Omental fat pad (tissue), 4 donors: ENCODE data around the gene ATP4A. TPM values are rescaled to one million over a fixed set of nuclear protein-coding genes. Genes with fewer than 3 reads are reported as not detected.

Experiments
- ATAC-seq: fragments of 150-250 bp; one replicate; pipeline ENCODE4 v1.9.1; 2016; ENCODE audit warnings: mild to moderate bottlenecking, moderate library complexity; ENCODE audit not compliant: low FRiP score
- DNase-seq: peaks from one replicate; pipeline ENCODE4 v3.0.0-alpha.2; 2019; ENCODE audit warnings: low spot score
- CTCF ChIP-seq, 3 donors: fragments of 450-650 bp; IDR thresholded peaks; one replicate each; pipeline ENCODE4 v1.5.1; 2016 to 2017; ENCODE audit warnings: antibody characterized with exemption in 3 of 3, mild to moderate bottlenecking in 3 of 3, moderate library complexity in 2 of 3
- total RNA-seq, 4 donors: library from RNA; depleted of rRNA; stranded (reverse); fragments of >200 nt; gene quantifications; one replicate each; pipeline ENCODE4 v1.1.0, GENCODE V29; 2016

The ATP4A gene
- total RNA-seq, 4 donors from 2014 or later = not detected

- DNase-seq = no peak
- no peak for TF ChIP-seq CTCF (IDR thresholded peaks at IDR 0.05)
- no peak for ATAC-seq
Measured at GRCh38 chr19:35585848-35586247, 22.4 kb upstream of the ATP4A start, which contains the start of gene PMIS2. Gene PMIS2, plus strand, starts transcription at chr19:35586173. Its CDS starts 87 bp downstream, at chr19:35586260.

GRCh38 chr19:35582760-35583159 is 19.3 kb upstream of the ATP4A start:
- DNase-seq = no peak
- no peak for ATAC-seq
- no peak for TF ChIP-seq CTCF (IDR thresholded peaks at IDR 0.05)

- ATAC-seq (no peak), DNase-seq (no peak)
- TF ChIP-seq CTCF (IDR thresholded peaks at IDR 0.05) = no peak
Measured at GRCh38 chr19:35578707-35579106, 15.2 kb upstream of the ATP4A start.

GRCh38 chr19:35577918-35578317 is 14.5 kb upstream of the ATP4A start:
- DNase-seq (no peak), ATAC-seq (no peak)
- TF ChIP-seq CTCF (IDR thresholded peaks at IDR 0.05) = no peak

- ATAC-seq = no peak
- TF ChIP-seq CTCF (IDR thresholded peaks at IDR 0.05) = no peak
- no peak for DNase-seq
Measured at GRCh38 chr19:35571406-35571965, 8.0 kb upstream of the ATP4A start.

GRCh38 chr19:35569281-35569781 is 5.9 kb upstream of the ATP4A start:
- DNase-seq (no peak), ATAC-seq (no peak)
- no peak for TF ChIP-seq CTCF (IDR thresholded peaks at IDR 0.05)

- no peak for TF ChIP-seq CTCF (IDR thresholded peaks at IDR 0.05)
- DNase-seq (no peak), ATAC-seq (no peak)
Measured at GRCh38 chr19:35566738-35567137, 3.3 kb upstream of the ATP4A start.
